GM21526 (cell line): ENCODE data around the gene SCN5A.

Source experiments
- ATAC-seq: cut with Tn5 transposase; IDR thresholded peaks from one replicate; pipeline ENCODE4 v1.9.1; 2021; ENCODE audit warnings: moderate library complexity; ENCODE audit not compliant: unreplicated experiment, low FRiP score

The SCN5A gene

GRCh38 chr3:38548154-38548931, 101.1 kb downstream of the SCN5A start:
- no peak for ATAC-seq

GRCh38 chr3:38545983-38546382, 103.5 kb downstream of the SCN5A start:
- no peak for ATAC-seq

GRCh38 chr3:38545550-38545949, 103.9 kb downstream of the SCN5A start:
- no peak for ATAC-seq

GRCh38 chr3:38544926-38545325, 104.6 kb downstream of the SCN5A start:
- ATAC-seq, result no peak

- ATAC-seq, result no peak
Observed at GRCh38 chr3:38543586-38543985, 105.9 kb downstream of the SCN5A start.

- ATAC-seq, result no peak
Observed at GRCh38 chr3:38542401-38543298, 106.8 kb downstream of the SCN5A start.

- no peak for ATAC-seq
Observed at GRCh38 chr3:38541806-38542205, 107.7 kb downstream of the SCN5A start.

- no peak for ATAC-seq
Observed at GRCh38 chr3:38538773-38539353, 110.6 kb downstream of the SCN5A start.

- no peak for ATAC-seq
Observed at GRCh38 chr3:38536671-38537070, 112.8 kb downstream of the SCN5A start.

GRCh38 chr3:38534604-38535003, 114.9 kb downstream of the SCN5A start:
- ATAC-seq, result no peak

GRCh38 chr3:38534180-38534579, 115.3 kb downstream of the SCN5A start:
- no peak for ATAC-seq

GRCh38 chr3:38533285-38533976, 116.1 kb downstream of the SCN5A start:
- no peak for ATAC-seq

GRCh38 chr3:38532529-38532928, 117.0 kb downstream of the SCN5A start:
- no peak for ATAC-seq

- ATAC-seq, result no peak
Observed at GRCh38 chr3:38528457-38528856, 121.0 kb downstream of the SCN5A start.

- no peak for ATAC-seq
Observed at GRCh38 chr3:38526792-38527191, 122.7 kb downstream of the SCN5A start.

- ATAC-seq, result no peak
Observed at GRCh38 chr3:38524141-38524739, 125.2 kb downstream of the SCN5A start.

- ATAC-seq, result no peak
Observed at GRCh38 chr3:38522002-38522401, 127.5 kb downstream of the SCN5A start.

- ATAC-seq, result peak; percentile 63
Observed at GRCh38 chr3:38521391-38521987, 128.0 kb downstream of the SCN5A start.

- ATAC-seq, result no peak
Observed at GRCh38 chr3:38519651-38520050, 129.8 kb downstream of the SCN5A start.

- no peak for ATAC-seq
Observed at GRCh38 chr3:38519000-38519399, 130.5 kb downstream of the SCN5A start.
